GM12872 (cell line): ENCODE data around the gene TBCD.

Experiments
- TF ChIP-seq, protein P1 (sequence below): IDR thresholded peaks from 3 replicates; pipeline ENCODE4 v1.5.1; 2011; ENCODE audit warnings: low read depth, mild to moderate bottlenecking, low read length, moderate library complexity; ENCODE audit not compliant: insufficient read depth

Gene TBCD

GRCh38 chr17:82788206-82789001 is 36.5 kb downstream of the TBCD start:
- TF ChIP-seq, protein P1, sequence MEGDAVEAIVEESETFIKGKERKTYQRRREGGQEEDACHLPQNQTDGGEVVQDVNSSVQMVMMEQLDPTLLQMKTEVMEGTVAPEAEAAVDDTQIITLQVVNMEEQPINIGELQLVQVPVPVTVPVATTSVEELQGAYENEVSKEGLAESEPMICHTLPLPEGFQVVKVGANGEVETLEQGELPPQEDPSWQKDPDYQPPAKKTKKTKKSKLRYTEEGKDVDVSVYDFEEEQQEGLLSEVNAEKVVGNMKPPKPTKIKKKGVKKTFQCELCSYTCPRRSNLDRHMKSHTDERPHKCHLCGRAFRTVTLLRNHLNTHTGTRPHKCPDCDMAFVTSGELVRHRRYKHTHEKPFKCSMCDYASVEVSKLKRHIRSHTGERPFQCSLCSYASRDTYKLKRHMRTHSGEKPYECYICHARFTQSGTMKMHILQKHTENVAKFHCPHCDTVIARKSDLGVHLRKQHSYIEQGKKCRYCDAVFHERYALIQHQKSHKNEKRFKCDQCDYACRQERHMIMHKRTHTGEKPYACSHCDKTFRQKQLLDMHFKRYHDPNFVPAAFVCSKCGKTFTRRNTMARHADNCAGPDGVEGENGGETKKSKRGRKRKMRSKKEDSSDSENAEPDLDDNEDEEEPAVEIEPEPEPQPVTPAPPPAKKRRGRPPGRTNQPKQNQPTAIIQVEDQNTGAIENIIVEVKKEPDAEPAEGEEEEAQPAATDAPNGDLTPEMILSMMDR: no peak

DNA sequence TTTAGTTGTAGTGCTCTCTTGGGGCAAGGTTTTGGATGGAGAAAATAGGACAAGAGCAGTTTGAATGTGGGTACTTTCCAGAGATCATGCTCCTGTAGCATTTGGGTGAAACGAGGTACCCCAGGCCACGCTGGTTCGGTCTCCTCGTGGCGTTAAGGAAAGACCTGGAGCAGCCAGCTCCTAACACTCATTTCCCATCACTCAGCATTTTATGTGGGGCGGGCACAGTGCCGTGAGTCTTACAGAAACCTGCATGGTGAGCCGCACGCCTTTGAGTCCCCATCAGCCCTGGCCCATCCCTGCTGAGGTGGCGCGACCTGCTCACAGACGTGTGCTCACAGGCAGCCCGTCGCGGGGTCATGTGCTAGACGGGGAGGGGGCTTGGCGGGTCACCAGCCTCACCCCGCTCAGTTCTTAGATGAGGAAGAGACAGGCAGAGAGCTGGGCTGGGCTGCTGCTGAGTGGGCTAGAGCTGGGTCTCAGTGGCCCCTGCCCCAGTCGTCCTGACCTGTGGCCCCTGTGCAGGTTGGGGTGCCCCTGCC is 37.3 kb downstream of the TBCD start:
- TF ChIP-seq, protein P1: no peak

DNA sequence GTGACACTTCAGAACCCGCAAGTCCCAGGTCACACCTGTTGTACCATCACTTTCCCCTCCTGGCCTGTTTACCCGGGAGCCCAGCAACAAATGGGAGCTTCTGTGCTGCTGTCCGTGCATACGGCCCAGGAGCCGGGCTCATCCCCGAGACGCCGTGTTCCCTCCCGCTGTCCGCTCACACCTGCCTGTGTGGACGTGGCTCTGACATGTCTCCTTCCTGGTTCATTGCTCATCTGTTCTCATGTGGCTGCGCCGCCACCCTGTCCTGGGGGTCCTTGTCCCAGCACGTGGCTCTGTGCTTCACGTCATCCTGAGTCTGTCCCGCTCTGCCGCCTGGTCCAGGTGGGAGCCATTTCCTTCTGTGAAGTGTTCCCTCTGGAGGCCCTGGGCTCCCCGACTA is 37.9 kb downstream of the TBCD start:
- TF ChIP-seq, protein P1: no peak

DNA sequence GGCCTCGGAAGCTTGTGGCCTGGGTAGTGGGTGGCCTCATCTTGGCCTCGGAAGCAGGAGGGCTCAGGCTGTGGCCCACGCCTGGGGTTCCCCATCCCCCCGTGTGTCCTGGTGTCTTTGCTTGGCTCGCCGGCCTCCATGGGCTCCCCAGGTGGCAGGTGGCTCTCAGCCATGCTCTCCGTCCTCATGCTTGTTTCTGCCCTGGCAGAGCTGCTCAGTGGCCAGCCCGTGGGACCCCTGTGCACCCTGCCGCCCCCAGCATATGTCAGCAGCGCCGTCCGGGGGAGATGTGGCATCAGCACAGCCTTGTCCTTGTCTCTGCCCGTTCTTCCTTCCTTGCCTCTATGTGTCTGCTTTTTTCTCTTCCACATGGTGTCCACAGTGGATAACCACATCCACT is 38.5 kb downstream of the TBCD start:
- TF ChIP-seq, protein P1: no peak

- TF ChIP-seq, protein P1: no peak
Measured at GRCh38 chr17:82791532-82791931, 39.7 kb downstream of the TBCD start.

DNA sequence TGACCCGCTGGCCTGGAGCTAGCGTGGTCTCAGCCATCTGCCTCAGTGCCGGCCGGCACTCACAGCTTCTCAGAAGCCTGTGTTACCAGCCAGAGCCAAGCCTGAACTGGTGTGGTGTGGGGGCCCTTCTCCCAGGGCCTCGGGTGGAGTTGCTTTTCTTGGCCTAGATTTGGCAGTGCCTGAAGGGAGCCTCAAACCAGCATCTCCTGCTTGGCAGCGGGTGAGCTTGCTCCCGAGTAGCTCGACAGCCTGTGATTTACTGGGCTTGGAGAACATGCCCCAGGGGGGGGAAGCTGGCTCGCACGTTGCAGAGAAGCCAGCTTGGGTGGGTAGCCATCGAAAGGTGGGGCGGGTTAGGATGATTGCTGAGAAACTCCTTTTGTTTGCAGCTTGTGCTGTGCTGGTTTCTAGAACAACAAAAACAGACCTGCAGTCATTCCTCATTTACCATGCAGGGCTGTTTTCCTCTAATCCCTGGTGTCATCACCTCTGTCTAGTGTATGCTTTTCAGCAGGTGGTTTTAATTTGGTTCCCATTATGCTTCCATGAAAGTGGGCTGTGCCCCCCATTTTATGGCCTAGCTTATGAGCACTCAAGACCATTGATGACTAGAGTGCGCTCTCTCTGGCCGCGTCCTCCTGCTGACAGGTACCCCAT is 42.2 kb downstream of the TBCD start:
- TF ChIP-seq, protein P1: no peak

GRCh38 chr17:82794781-82795482 is 43.1 kb downstream of the TBCD start:
- TF ChIP-seq, protein P1: no peak
